Osteoblast (primary cell): ENCODE data around the gene PRKAR2B. TPM values are rescaled to one million over a fixed set of nuclear protein-coding genes. Genes with fewer than 3 reads are reported as not detected.

Experiments used
- DNase-seq: peaks from one replicate; pipeline ENCODE4 v3.0.0; 2011; ENCODE audit warnings: low spot score, mixed read lengths; ENCODE audit not compliant: insufficient read length; ENCODE audit errors: missing footprints
- H2AFZ ChIP-seq: 2 replicates; pipeline ENCODE4 v1.6.0; 2011; ENCODE audit warnings: mild to moderate bottlenecking, low read length
- H3K27ac ChIP-seq: 2 replicates; pipeline ENCODE4 v1.5.1; 2011; ENCODE audit warnings: mild to moderate bottlenecking, low read depth, low read length, moderate library complexity
- H3K27me3 ChIP-seq: 2 replicates; pipeline ENCODE4 v1.6.0; 2012; ENCODE audit warnings: mild to moderate bottlenecking, control low read depth, inconsistent platforms, low read length, moderate library complexity; ENCODE audit not compliant: insufficient read depth
- H3K36me3 ChIP-seq: 2 replicates; pipeline ENCODE4 v1.5.1; 2011; ENCODE audit warnings: mild to moderate bottlenecking, low read length, control low read depth, moderate library complexity; ENCODE audit not compliant: insufficient read depth
- H3K4me1 ChIP-seq: 2 replicates; pipeline ENCODE4 v1.5.1; 2011; ENCODE audit warnings: mild to moderate bottlenecking, low read length, control low read depth, moderate library complexity; ENCODE audit not compliant: insufficient read depth
- H3K4me2 ChIP-seq: 2 replicates; pipeline ENCODE4 v1.6.0; 2011; ENCODE audit warnings: mild to moderate bottlenecking, low read length; ENCODE audit not compliant: insufficient read depth
- H3K4me3 ChIP-seq: fragments of 200-600 bp; sonication (generic); 3 replicates; pipeline ENCODE4 v1.5.1; 2012; ENCODE audit warnings: mild to moderate bottlenecking, low read length, inconsistent platforms; ENCODE audit not compliant: insufficient read depth
- H3K79me2 ChIP-seq: 2 replicates; pipeline ENCODE4 v1.6.0; 2012; ENCODE audit warnings: mild to moderate bottlenecking, low read length, control low read depth, inconsistent platforms; ENCODE audit not compliant: insufficient read depth
- H3K9me3 ChIP-seq: 2 replicates; pipeline ENCODE4 v1.5.1; 2011; ENCODE audit warnings: low read depth, low read length, control low read depth
- H4K20me1 ChIP-seq: 2 replicates; pipeline ENCODE4 v1.6.0; 2012; ENCODE audit warnings: mild to moderate bottlenecking, low read length, control low read depth; ENCODE audit not compliant: insufficient read depth
- total RNA-seq: library from RNA; depleted of rRNA; stranded (reverse); fragments of >200 nt; gene quantifications from 2 replicates; pipeline ENCODE4 v1.2.3, GENCODE V29; 2012
- TF ChIP-seq, protein P1 (sequence below): IDR thresholded peaks from 2 replicates; pipeline ENCODE4 v1.5.1; 2011; ENCODE audit warnings: mild to moderate bottlenecking, low read depth, low read length, moderate library complexity; ENCODE audit errors: extremely low read depth

The PRKAR2B gene
- total RNA-seq, 1 donor: 2.5 TPM

DNA sequence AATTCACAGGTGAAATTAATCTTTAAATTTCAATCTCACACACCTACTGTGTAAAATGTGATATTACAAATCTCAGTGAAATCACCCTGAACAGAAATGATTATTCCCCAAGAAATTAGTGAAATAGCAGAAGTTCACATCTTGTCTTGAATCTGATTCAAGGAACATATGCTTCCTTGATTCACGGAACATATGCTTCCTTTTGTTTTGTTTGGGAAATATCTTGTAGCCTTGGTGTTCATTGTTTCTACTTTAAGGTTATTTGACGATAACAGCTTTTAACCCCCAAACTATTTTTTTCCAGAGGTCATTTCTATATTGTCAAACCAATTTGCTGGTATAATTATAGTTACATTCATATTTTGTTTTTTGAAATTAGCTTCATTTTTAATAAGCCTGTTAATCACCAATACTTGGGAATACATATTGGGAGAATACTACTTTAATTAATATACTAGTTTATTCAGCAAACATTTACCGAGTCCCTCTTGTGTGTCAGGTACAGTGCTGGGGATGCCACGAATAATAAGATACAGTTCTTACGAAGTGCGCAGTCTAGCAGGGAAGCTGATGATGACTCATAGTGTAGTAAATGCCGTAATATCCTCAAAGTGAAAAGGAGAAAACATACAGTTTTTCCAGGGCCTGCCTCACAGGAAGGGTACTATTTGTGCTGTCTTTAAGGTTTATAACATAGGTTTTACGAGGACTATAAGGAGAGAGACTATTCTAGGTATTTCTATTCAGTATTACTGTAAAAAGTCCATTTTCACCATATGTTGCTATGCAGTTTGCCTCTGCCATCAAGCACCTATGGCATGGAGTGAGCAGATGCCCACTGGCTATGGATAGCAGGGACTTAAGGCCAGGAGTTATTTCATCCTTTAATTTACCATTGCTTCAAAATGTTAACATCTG lies 32.5 kb downstream of the PRKAR2B start:
- peaks cover 2% of the 10 kb centered on the region for H3K27me3 ChIP-seq
- no peaks in the 10 kb centered on the region for H4K20me1 ChIP-seq
- no peaks in the 10 kb centered on the region for H3K9me3 ChIP-seq
- TF ChIP-seq, protein P1, sequence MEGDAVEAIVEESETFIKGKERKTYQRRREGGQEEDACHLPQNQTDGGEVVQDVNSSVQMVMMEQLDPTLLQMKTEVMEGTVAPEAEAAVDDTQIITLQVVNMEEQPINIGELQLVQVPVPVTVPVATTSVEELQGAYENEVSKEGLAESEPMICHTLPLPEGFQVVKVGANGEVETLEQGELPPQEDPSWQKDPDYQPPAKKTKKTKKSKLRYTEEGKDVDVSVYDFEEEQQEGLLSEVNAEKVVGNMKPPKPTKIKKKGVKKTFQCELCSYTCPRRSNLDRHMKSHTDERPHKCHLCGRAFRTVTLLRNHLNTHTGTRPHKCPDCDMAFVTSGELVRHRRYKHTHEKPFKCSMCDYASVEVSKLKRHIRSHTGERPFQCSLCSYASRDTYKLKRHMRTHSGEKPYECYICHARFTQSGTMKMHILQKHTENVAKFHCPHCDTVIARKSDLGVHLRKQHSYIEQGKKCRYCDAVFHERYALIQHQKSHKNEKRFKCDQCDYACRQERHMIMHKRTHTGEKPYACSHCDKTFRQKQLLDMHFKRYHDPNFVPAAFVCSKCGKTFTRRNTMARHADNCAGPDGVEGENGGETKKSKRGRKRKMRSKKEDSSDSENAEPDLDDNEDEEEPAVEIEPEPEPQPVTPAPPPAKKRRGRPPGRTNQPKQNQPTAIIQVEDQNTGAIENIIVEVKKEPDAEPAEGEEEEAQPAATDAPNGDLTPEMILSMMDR: no peak
- H3K4me1 ChIP-seq: no peaks in the 10 kb centered on the region
- no peak overlapping the region for H3K4me2 ChIP-seq
- no peaks in the 10 kb centered on the region for H3K36me3 ChIP-seq
- no peak overlapping the region for H2AFZ ChIP-seq
- DNase-seq: no peak
- H3K79me2 ChIP-seq: no peaks in the 10 kb centered on the region
- no peak overlapping the region for H3K27ac ChIP-seq
- H3K4me3 ChIP-seq: no peak overlapping the region

- no peaks in the 10 kb centered on the region for H3K79me2 ChIP-seq
- H3K36me3 ChIP-seq: no peaks in the 10 kb centered on the region
- H3K4me2 ChIP-seq: no peak overlapping the region
- no peak overlapping the region for H3K27ac ChIP-seq
- H3K27me3 ChIP-seq: peaks cover 2% of the 10 kb centered on the region
- TF ChIP-seq, protein P1: no peak
- no peak overlapping the region for H3K4me3 ChIP-seq
- H3K9me3 ChIP-seq: no peaks in the 10 kb centered on the region
- no peak overlapping the region for H2AFZ ChIP-seq
- no peaks in the 10 kb centered on the region for H3K4me1 ChIP-seq
- H4K20me1 ChIP-seq: no peaks in the 10 kb centered on the region
- no peak for DNase-seq
Observed at GRCh38 chr7:107077699-107078516, 33.4 kb downstream of the PRKAR2B start.

GRCh38 chr7:107078517-107078966 lies 34.0 kb downstream of the PRKAR2B start:
- H3K27ac ChIP-seq: no peak overlapping the region
- peaks cover 2% of the 10 kb centered on the region for H3K27me3 ChIP-seq
- H3K36me3 ChIP-seq: no peaks in the 10 kb centered on the region
- H3K79me2 ChIP-seq: no peaks in the 10 kb centered on the region
- H3K4me3 ChIP-seq: no peak overlapping the region
- no peak overlapping the region for H3K4me2 ChIP-seq
- no peak overlapping the region for H2AFZ ChIP-seq
- TF ChIP-seq, protein P1: no peak
- H4K20me1 ChIP-seq: no peaks in the 10 kb centered on the region
- DNase-seq: peak; percentile 21
- no peaks in the 10 kb centered on the region for H3K9me3 ChIP-seq
- H3K4me1 ChIP-seq: no peaks in the 10 kb centered on the region
